Fibroblast of skin of right biceps (primary cell): ENCODE data around the gene ZNHIT1.

ENCODE experiments used
- DNase-seq: peaks from one replicate; pipeline ENCODE4 v3.0.0-alpha.2; 2013

The ZNHIT1 gene

DNA sequence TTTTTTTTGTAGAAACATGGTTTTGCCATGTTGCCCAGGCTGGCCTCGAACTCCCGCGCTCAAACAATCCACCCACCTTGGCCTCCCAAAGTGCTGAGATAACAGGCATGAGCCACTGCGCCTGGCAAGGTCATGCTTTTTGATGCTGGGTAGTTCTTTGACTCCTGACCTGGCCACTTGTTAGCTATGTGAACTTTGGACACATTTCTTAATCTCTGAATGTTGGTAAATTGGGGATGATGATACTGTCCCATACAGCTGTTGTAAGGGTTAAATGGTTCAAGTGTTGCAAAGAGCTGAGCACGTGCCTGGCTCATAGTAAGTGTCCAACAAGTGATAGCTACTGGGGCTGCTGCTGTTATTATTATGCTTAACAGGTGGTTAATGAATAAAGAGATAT lies 2.3 kb downstream of the ZNHIT1 start:
- DNase-seq = no peak

- no peak for DNase-seq
These were observed 4.4 kb downstream of the ZNHIT1 start for GRCh38 chr7:101222275-101222830.

- no peak for DNase-seq
These were observed 5.6 kb downstream of the ZNHIT1 start for GRCh38 chr7:101223528-101223927.

DNA sequence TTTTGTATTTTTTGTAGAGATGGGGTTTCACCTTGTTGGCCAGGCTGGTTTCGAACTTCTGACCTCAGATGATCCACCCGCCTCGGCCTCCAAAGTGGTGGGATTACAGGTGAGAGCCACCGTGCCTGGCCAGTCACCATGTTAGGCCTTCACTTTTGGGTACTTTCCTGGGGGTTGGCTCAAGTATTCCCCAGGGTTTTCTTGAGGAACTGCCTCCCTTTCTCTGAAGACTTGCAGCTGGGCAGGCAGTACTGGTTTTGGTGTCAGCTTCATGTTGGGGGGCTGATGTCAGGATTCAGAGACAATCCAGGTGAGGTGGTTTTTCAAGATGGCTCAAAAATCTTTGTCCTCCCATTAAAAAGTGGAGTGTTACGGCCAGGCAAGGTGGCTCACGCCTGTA lies 7.7 kb downstream of the ZNHIT1 start:
- DNase-seq = no peak

DNA sequence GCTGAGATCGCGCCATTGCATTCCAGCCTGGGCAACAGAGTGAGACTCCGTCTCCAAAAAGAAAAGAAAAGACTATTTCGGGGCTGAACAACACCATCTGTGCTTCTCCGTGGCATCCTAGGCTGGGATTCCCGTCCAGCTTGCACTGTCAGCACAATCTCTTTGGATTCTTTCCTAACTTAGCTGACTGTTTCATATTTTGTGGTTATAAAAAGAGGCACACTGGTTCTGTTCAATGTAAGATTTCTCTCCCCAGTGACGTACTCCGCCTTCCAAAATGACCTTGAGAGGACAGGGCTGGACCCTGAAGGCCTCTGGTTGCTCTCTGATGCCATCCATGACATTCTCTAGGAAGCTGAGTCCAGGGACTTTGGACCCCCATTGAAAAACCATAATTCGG lies 8.8 kb downstream of the ZNHIT1 start:
- no peak for DNase-seq

DNA sequence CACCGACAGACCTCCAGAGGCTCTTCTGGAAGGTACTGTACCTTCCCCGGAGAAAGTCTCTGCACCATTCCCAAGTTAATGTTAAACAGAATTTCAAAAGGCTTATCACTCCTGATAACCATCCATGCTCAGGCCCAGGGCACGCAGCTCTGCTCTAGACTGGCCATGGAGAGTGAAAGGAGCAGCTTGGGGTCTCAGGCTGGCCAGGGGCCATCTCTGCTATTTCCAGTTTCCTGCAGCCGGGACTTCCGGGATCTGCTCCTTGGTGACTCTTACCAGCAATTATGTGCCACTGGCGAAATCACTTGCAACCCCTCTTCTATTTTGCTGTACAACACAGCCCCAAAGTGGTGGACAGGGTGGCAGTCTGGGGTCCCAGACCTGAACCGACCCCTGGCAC lies 13.7 kb downstream of the ZNHIT1 start:
- no peak for DNase-seq

DNA sequence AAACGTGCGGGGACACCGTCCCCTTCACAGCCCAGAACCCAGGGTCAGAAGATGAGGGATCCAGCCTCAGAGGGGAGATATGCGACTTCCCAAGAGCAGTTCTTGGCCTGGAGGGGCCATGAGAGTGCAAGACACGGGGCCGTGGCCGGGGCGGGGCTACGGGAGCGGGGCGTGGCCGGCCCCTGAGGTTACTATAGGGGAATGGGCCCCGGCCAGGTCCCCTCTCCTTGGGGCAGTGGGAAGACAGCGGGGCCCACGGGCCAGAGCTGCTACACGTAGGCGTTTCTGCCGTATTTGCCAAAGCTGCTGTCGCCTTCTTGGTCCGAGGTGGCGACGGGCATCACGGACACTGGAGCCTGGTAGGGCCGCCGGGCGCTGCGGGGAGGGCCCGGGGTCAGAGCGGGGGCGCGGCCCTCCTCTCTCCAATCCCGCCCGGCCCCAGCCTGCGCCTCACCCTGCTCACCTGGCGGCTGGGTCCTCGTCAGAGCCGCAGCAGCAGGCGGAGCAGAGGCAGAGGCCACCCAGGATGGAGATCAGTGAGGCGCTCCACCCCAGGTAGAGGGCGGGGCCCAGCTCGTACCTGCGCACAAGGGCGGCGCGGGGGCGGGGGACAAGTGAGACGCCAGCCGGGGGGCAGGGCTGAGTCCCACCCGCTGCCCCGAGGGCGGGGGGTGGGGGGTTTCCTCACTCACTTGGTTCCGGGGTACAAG lies 14.3 kb downstream of the ZNHIT1 start:
- DNase-seq = no peak

- no peak for DNase-seq
These were observed 16.1 kb downstream of the ZNHIT1 start for GRCh38 chr7:101233907-101234547.

DNA sequence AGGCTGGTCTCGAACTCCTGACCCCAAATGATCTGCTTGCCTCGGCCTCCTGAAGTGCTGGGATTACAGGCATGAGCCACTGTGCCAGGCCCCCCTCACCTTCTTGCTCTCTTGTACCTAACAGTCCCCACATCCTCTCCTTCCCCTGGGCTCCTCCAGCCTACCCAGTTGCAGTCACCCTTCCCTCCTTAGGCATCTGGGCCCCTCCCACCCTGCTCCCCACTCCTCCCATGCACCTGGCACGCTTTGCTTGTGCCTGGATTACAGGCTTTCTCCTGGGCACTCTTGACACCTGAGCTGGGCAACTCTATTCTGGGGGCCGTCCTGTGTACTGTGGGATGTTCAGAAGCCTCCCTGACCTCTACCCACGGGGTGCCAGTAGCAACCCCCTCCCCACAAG lies 16.7 kb downstream of the ZNHIT1 start:
- no peak for DNase-seq

- DNase-seq = no peak
These were observed 17.1 kb downstream of the ZNHIT1 start for GRCh38 chr7:101235050-101235449.

GRCh38 chr7:101235522-101235921 lies 17.6 kb downstream of the ZNHIT1 start:
- no peak for DNase-seq

DNA sequence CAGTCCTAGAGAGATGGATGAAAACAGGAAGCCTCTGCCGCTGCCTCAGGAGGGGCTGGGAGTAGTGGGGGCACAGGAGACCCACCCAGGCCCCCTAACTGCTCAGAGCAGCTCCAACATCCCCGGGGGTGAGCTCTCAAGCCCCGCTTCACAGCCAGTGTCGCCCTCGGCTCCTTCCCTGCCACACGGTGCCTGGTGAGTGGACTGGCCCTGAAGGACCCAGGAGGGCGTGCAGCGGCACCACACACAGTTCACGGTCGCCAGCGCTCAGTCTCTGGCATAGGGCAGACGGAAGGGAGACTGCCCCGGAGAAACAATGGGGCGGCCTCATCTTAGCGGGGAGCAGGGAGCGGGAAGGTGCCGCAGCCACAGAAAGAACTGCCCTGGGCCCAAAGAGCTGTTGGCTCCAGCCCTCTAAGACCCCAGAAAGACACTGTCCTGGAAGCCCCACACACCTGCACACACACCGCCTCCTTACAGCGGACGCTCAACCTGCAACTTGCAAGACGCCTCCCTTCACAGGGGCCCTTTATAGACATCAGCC lies 18.4 kb downstream of the ZNHIT1 start:
- DNase-seq = no peak

DNA sequence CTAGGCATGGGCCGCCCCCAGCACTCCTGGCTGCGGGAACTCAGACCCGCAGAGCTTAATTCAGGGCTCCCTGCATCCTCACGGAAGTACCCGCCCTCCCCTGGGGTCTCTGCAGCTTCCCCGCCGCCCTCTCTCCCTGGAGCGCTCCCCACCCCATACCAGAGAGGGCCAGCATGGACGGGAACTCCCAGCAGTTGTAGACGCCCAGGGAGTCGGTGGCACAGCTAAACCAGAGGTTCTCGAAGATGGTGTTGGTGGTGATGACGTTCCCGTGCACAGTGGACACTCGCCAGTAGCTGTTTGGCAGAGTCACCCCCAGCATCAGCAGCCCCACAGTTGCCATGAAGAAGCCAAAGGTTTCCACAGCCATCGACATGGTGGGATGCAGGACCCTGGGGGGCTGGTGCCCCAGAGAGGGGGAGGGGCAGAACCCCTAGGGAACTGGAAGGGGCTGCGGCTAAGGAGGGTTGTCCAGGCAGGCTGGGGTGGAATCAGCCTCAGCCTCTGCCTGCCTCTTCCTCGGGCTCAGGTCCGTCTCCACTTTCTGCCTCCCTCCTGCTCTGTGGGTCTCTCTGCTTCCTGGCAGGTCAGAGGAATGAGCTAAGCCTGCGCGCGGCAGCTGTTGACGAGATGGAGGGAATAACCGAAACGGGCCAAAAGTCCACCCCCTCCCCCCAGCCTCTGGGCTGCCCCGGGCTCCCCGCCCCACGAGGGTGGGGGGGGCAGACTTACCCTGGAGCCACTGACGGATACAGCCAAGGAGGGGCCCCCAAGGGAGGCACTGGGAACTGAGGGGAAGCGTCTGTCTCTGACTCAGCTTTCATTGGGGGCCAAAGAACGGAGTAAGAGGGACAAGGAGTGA lies 19.5 kb downstream of the ZNHIT1 start, which contains the start of gene CLDN15:
CLDN15 (minus strand) TSS at position 597 of the 862 bp plus-strand sequence; CDS start at position 376, 221 bp downstream.
- peak; percentile 81 for DNase-seq

- no peak for DNase-seq
These were observed 20.5 kb downstream of the ZNHIT1 start for GRCh38 chr7:101238226-101239182.

DNA sequence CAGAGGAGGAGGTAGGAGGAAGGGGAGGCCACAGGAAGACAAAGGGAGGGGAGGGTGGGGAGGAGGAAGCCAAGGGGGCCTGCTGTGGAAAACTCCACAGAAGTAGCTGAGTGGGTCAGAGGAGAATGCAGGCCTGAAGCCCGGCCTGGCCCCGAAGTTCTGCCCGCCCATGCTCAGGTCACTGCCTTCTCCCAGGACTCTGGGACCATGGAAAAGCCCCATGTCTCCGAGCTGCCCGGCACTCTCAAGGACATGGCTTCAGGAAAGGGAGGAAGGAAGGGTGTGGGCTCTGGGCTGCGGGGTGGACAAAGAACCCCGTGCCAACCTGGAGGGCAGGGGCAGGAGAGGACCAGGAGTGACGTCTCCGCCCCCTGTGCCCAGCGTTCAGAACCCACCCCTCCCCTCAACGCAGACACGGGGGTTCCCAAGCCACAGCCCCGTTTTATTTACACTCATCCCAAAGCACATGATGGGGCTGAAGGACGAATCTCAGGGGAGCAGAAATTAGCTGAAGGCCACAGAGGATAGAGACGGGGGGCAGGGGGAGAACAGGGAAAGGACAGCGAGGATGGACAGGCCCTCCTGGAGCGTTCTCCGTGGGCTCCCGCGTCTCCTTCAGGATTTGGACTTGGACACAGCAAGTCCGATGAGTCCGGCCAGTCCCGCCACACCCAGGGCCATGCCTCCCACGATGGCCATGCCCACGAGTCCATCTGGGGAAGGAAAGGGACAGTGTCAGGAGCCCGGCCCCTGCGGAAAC lies 21.4 kb downstream of the ZNHIT1 start:
- no peak for DNase-seq

GRCh38 chr7:101239951-101240220 lies 21.9 kb downstream of the ZNHIT1 start:
- no peak for DNase-seq

DNA sequence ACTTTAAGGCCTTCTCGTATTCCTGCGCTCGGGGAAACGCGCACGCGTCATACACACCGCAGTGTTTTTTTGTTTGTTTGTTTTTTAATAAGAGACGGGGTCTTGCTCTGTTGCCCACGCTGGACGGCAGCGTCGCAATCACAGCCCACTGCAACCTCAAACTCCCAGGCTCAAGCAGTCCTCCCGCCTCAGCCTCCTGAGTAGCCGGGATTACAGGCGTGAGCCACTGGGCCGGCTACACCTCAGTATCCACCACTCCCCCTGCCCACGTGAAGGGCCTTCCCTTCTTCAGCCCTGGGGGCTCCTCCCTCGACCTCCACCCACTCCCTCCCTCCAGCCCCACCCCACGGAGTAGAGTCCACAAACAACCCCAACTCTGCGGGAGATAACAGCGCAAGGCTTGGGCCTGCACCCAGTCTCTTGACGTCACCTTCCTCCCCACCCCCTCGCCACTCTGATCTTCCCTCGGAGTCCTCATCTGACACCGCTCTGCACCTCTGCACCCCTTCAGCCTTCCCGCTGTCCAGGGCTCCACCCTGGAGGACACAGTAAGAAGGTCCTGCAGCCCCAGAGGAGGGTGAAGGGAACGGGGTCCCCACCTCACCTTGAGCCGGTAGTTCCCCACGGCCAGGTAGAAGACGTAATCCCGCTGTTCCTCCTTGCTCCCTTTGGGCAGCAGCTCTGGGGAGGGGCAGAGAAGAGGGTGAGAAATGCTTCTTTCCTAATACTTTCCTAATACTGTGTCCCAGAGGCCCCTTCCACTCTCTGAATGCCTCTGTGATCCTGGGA lies 22.5 kb downstream of the ZNHIT1 start:
- no peak for DNase-seq

DNA sequence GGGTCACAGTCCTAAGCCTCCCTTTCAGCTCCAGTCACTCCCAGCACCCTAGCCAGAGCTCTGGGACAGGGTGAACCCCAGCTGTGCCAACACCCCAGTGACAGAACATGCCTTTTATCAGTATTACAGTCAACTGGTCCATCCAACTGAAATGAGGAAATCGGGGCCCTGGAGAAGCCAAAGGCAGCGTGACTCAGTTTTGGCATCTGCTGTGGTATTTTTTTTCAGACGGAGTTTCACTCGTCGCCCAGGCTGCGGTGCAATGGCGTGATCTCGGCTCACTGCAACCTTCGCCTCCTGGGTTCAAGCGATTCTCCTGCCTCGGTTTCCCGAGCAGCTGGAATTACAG lies 23.0 kb downstream of the ZNHIT1 start:
- no peak for DNase-seq

GRCh38 chr7:101241443-101242349 lies 23.7 kb downstream of the ZNHIT1 start:
- no peak for DNase-seq
